ENCODE measurements around the gene EFCAB5.
"Not testable (repeated sequence)": the region's sequence is repeated elsewhere in the genome, so short reads cannot be mapped to it uniquely, and the experiment has no call there.

The EFCAB5 gene

GRCh38 chr17:30103921-30104320 lies 162.5 kb downstream of the EFCAB5 start:
- DNase-seq, result no peak

- DNase-seq, result peak; percentile 84
These were observed 163.3 kb downstream of the EFCAB5 start for GRCh38 chr17:30104575-30105339.

GRCh38 chr17:30112794-30113193 lies 171.4 kb downstream of the EFCAB5 start:
- no peak for DNase-seq

GRCh38 chr17:30113213-30113612 lies 171.8 kb downstream of the EFCAB5 start:
- DNase-seq, result no peak

GRCh38 chr17:30116345-30116660 lies 174.9 kb downstream of the EFCAB5 start:
- no peak for DNase-seq

- DNase-seq, result peak; percentile 96
These were observed 175.5 kb downstream of the EFCAB5 start, which contains the start of gene NSRP1 for GRCh38 chr17:30116661-30117551. Gene NSRP1, plus strand, starts transcription at chr17:30116816. Its CDS starts 28 bp downstream, at chr17:30116844.

- DNase-seq, result no peak
These were observed 176.2 kb downstream of the EFCAB5 start for GRCh38 chr17:30117675-30118081.

GRCh38 chr17:30118635-30119034 lies 177.2 kb downstream of the EFCAB5 start:
- DNase-seq, result not testable (repeated sequence)

GRCh38 chr17:30124273-30124796 lies 182.9 kb downstream of the EFCAB5 start:
- DNase-seq, result no peak

GRCh38 chr17:30130121-30130520 lies 188.7 kb downstream of the EFCAB5 start:
- no peak for DNase-seq

GRCh38 chr17:30132615-30133014 lies 191.2 kb downstream of the EFCAB5 start:
- DNase-seq, result no peak

GRCh38 chr17:30133197-30133596 lies 191.8 kb downstream of the EFCAB5 start:
- no peak for DNase-seq

- no peak for DNase-seq
These were observed 193.1 kb downstream of the EFCAB5 start for GRCh38 chr17:30134551-30134950.

- DNase-seq, result no peak
These were observed 195.7 kb downstream of the EFCAB5 start for GRCh38 chr17:30137158-30137557.

- DNase-seq, result not testable (repeated sequence)
These were observed 206.4 kb downstream of the EFCAB5 start for GRCh38 chr17:30147860-30148259.

GRCh38 chr17:30148376-30148775 lies 206.9 kb downstream of the EFCAB5 start:
- DNase-seq, result no peak

GRCh38 chr17:30151471-30151870 lies 210.0 kb downstream of the EFCAB5 start:
- no peak for DNase-seq

- DNase-seq, result no peak
These were observed 212.0 kb downstream of the EFCAB5 start for GRCh38 chr17:30153463-30153862.

- DNase-seq, result no peak
These were observed 214.0 kb downstream of the EFCAB5 start for GRCh38 chr17:30155389-30155788.
